Measurements from ENCODE around the gene ZNF79. TPM values are rescaled to one million over a fixed set of nuclear protein-coding genes. Genes with fewer than 3 reads are reported as not detected.
A peak's percentile ranks its signal among the peaks of the same experiment; 100 is the strongest.

The ZNF79 gene
- total RNA-seq, 1 experiment from 2014 or later: 9.3 TPM

GRCh38 chr9:127397646-127398274 is 26.4 kb upstream of the ZNF79 start:
- no peaks in the 10 kb centered on the region for H3K27me3 Mint-ChIP-seq (ENCODE audit: insufficient read depth, unreplicated experiment)
- peaks cover 4% of the 10 kb centered on the region for H3K4me1 Mint-ChIP-seq (ENCODE audit: insufficient read depth, unreplicated experiment)
- intact Hi-C loops (cut with micrococcal nuclease): loop anchor here (1.0 to 2.0 kb wide), 5 partner anchors 36 to 457 kb away; no protein-coding TSS in a partner anchor
- peak; percentile 22 for DNase-seq (ENCODE audit: unreplicated experiment)
- ChIA-PET POLR2A (interaction anchor here (0.7 to 2.8 kb wide), 10 partner anchors 9 to 183 kb away, joined by 3 to 35 read pairs (median 7); partner anchors contain the start of gene ZNF79), CTCF (interaction anchor here (0.6 to 1.6 kb wide), 7 partner anchors 10 to 473 kb away, joined by 3 to 10 read pairs (median 3); no protein-coding TSS in a partner anchor)
- H3K36me3 Mint-ChIP-seq (ENCODE audit: insufficient read depth, unreplicated experiment): peaks cover 10% of the 10 kb centered on the region
- H3K27ac Mint-ChIP-seq (ENCODE audit: low read depth, unreplicated experiment): no peak overlapping the region
- BruUV-seq (replicated peaks): no TSS peak
- no peaks in the 10 kb centered on the region for H3K9me3 Mint-ChIP-seq (ENCODE audit: unreplicated experiment)
- H3K4me3 Mint-ChIP-seq (ENCODE audit: unreplicated experiment): peak overlapping the region; percentile 74
- TF ChIP-seq CTCF (IDR thresholded peaks at IDR 0.05; ENCODE audit: unreplicated experiment): peak; percentile 40

GRCh38 chr9:127398275-127398647 is 25.9 kb upstream of the ZNF79 start:
- intact Hi-C loops (cut with micrococcal nuclease): loop anchor here (1.0 kb wide), 1 partner anchor 114 kb away; no protein-coding TSS in a partner anchor
- no peaks in the 10 kb centered on the region for H3K9me3 Mint-ChIP-seq (ENCODE audit: unreplicated experiment)
- peak overlapping the region; percentile 74 for H3K4me3 Mint-ChIP-seq (ENCODE audit: unreplicated experiment)
- no TSS peak for BruUV-seq (replicated peaks)
- CTCF ChIA-PET: interaction anchor here (0.7 to 1.0 kb wide), 5 partner anchors 9 to 192 kb away, joined by 3 to 7 read pairs (median 3); no protein-coding TSS in a partner anchor
- no peak for DNase-seq (ENCODE audit: unreplicated experiment)
- no peaks in the 10 kb centered on the region for H3K27me3 Mint-ChIP-seq (ENCODE audit: insufficient read depth, unreplicated experiment)
- H3K4me1 Mint-ChIP-seq (ENCODE audit: insufficient read depth, unreplicated experiment): peaks cover 4% of the 10 kb centered on the region
- H3K36me3 Mint-ChIP-seq (ENCODE audit: insufficient read depth, unreplicated experiment): peaks cover 10% of the 10 kb centered on the region
- POLR2A ChIA-PET: interaction anchor here (0.7 to 2.8 kb wide), 3 partner anchors 9 to 89 kb away, joined by 3 to 16 read pairs (median 9); no protein-coding TSS in a partner anchor
- TF ChIP-seq CTCF (IDR thresholded peaks at IDR 0.05; ENCODE audit: unreplicated experiment): no peak
- H3K27ac Mint-ChIP-seq (ENCODE audit: low read depth, unreplicated experiment): no peak overlapping the region

- TF ChIP-seq CTCF (IDR thresholded peaks at IDR 0.05; ENCODE audit: unreplicated experiment): no peak
- no peaks in the 10 kb centered on the region for H3K9me3 Mint-ChIP-seq (ENCODE audit: unreplicated experiment)
- H3K4me1 Mint-ChIP-seq (ENCODE audit: insufficient read depth, unreplicated experiment): peaks cover 4% of the 10 kb centered on the region
- peak overlapping the region; percentile 74 for H3K4me3 Mint-ChIP-seq (ENCODE audit: unreplicated experiment)
- no peak for DNase-seq (ENCODE audit: unreplicated experiment)
- H3K27me3 Mint-ChIP-seq (ENCODE audit: insufficient read depth, unreplicated experiment): no peaks in the 10 kb centered on the region
- no peak overlapping the region for H3K27ac Mint-ChIP-seq (ENCODE audit: low read depth, unreplicated experiment)
- ChIA-PET CTCF (interaction anchor here (0.6 to 1.1 kb wide), 10 partner anchors 9 to 198 kb away, joined by 3 to 7 read pairs (median 3); no protein-coding TSS in a partner anchor), POLR2A (interaction anchor here (0.7 to 2.8 kb wide), 4 partner anchors 8 to 90 kb away, joined by 3 to 12 read pairs (median 8); partner anchors contain the start of gene ZNF79)
- H3K36me3 Mint-ChIP-seq (ENCODE audit: insufficient read depth, unreplicated experiment): peaks cover 10% of the 10 kb centered on the region
- TSS peak; percentile 37 for BruUV-seq (replicated peaks)
- intact Hi-C loops (cut with micrococcal nuclease): loop anchor here (1.0 kb wide), 1 partner anchor 115 kb away; no protein-coding TSS in a partner anchor
Measured at GRCh38 chr9:127398715-127399400, 25.3 kb upstream of the ZNF79 start.

- CTCF ChIA-PET: interaction anchor here (1.0 to 1.1 kb wide), 3 partner anchors 13 to 199 kb away, joined by 3 to 4 read pairs (median 3); no protein-coding TSS in a partner anchor
- Mint-ChIP-seq H3K27ac (ENCODE audit: low read depth, unreplicated experiment) (no peak overlapping the region), H3K4me1 (ENCODE audit: insufficient read depth, unreplicated experiment) (peaks cover 4% of the 10 kb centered on the region), H3K9me3 (ENCODE audit: unreplicated experiment) (no peaks in the 10 kb centered on the region), H3K36me3 (ENCODE audit: insufficient read depth, unreplicated experiment) (peaks cover 12% of the 10 kb centered on the region), H3K4me3 (ENCODE audit: unreplicated experiment) (no peak overlapping the region), H3K27me3 (ENCODE audit: insufficient read depth, unreplicated experiment) (no peaks in the 10 kb centered on the region)
- POLR2A ChIA-PET: interaction anchor here (1.8 to 2.1 kb wide), 2 partner anchors 17 to 24 kb away, joined by 7 to 12 read pairs; partner anchors contain the start of gene ZNF79
- TF ChIP-seq CTCF (IDR thresholded peaks at IDR 0.05; ENCODE audit: unreplicated experiment): no peak
- no TSS peak for BruUV-seq (replicated peaks)
- intact Hi-C loops (cut with micrococcal nuclease): no loop called here
- DNase-seq (ENCODE audit: unreplicated experiment): no peak
Measured at GRCh38 chr9:127399736-127400269, 24.4 kb upstream of the ZNF79 start.

Data from MCF 10A (cell line).